ENCODE results near the gene CEACAM16.
"Not testable (repeated sequence)": the region's sequence is repeated elsewhere in the genome, so short reads cannot be mapped to it uniquely, and the experiment has no call there.

The CEACAM16 gene

DNA sequence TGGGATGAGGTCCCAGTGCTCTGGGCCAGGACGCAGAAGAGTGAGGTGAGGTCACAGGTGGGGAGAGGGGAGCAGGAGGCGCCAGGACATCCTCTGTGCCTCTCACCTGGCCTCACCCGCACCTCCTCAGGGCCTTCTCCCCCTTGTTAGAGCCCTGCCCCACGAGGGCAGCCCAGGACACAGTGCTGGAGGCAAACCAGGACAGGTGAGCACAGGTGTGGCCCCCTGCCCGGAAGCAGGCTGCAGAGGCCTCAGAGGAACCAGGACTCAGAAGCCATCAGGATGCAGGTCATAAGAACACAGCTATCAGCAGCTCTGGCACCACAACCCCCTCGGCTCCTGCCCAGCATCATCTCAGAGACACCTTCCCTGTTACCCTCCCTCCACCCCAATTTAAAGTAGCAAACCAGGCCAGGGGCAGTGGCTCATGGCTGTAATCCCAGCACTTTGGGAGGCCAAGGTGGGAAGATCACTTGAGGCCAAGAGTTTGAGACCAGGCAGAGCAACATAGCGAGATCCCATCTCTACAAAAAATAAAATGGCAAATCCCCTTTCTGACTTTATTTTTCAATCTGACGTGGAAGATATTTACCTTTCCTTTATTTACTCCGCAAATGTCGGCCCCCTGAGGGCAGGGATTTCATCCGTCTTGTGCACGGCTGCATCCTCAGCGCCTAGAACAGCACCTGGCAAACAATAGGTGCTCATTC, at the start of gene CEACAM16:
Gene CEACAM16 (plus strand): TSS at position 660 of the 710 bp plus-strand sequence. CDS start 2,306 bp downstream, outside the sequence.
- DNase-seq (ENCODE audit: extremely low read depth in 1 of 2, low read depth in 1 of 2): no peak

DNA sequence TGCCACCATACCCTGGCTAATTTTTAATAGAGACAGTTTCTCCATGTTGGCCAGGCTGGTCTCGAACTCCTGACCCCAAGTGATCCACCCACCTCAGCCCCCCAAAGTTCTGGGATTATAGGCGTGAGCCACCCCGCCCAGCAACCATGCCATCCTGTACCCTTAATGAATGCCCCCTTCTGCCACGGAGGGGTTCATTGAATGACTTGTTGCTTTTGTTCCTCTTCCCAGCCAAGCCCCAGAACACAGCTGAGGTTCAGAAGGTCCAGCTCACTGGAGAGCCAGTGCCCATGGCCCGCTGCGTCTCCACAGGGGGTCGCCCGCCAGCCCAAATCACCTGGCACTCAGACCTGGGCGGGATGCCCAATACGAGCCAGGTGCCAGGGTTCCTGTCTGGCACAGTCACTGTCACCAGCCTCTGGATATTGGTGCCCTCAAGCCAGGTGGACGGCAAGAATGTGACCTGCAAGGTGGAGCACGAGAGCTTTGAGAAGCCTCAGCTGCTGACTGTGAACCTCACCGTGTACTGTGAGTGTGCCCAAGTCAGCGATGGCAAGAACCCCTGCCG, 49.3 kb upstream of the CEACAM16 start:
- no peak for DNase-seq (ENCODE audit: extremely low read depth in 1 of 2, low read depth in 1 of 2)

GRCh38 chr19:44653343-44653742, 45.6 kb upstream of the CEACAM16 start:
- no peak for DNase-seq (ENCODE audit: extremely low read depth in 1 of 2, low read depth in 1 of 2)

- peak; percentile 43 to 65 for DNase-seq (ENCODE audit: extremely low read depth in 1 of 2, low read depth in 1 of 2)
Measured at GRCh38 chr19:44653977-44654774, 44.8 kb upstream of the CEACAM16 start.

GRCh38 chr19:44657211-44657921, 41.6 kb upstream of the CEACAM16 start:
- peak; percentile 36 to 55 for DNase-seq (ENCODE audit: extremely low read depth in 1 of 2, low read depth in 1 of 2)

DNA sequence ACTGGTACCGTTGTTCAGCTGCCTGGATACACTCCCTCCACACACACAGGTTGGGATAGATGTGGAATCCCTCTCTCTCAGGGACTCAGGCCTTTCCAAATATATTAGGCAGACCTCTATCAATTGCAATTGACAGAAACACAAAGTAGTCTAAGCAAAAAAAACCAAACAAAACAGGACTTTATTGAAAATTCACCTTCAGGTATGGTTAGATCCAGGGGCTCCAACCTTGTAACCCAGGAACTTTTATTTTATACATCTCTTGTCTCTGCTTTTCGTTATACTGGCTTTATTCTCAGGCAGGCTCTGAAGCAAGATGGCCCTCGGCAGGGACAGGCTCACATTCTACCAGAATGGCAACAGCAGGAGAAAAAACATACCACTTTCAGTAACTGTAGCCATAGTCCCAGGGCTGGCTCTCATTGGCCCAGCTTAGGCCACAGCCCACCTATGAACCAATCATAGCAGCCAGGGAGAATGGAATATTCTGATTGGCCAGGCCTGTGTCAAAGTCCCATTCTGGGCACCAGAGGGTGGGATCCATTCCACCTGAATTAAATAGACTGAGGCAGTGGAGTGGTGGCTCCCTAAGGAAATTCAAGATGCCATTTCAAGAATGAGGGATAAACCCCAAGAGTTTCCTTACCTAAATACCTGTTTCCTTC, 40.8 kb upstream of the CEACAM16 start:
- DNase-seq (ENCODE audit: extremely low read depth in 1 of 2, low read depth in 1 of 2): no peak

- no peak for DNase-seq (ENCODE audit: extremely low read depth in 1 of 2, low read depth in 1 of 2)
Measured at GRCh38 chr19:44660081-44660480, 38.9 kb upstream of the CEACAM16 start.

DNA sequence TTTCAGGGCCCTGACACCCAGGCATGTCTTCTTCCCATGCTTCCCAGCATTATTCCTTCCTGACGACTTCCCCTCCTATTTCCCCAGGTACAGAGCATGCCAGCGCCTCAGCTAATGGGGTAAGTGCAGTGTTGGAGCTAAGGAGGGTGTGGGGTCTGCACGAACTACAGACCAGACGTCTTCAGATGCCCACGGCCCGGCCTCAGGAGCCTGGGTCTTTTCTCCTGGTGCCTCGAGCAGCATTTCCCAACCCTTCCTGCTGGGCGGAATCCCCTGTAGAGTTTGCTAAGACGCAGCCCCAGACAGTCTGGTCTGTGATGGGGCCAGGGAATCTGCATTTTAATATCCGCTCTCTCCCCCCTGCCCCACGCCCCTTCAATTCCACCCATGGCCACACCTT, 37.7 kb upstream of the CEACAM16 start:
- DNase-seq (ENCODE audit: extremely low read depth in 1 of 2, low read depth in 1 of 2): no peak

DNA sequence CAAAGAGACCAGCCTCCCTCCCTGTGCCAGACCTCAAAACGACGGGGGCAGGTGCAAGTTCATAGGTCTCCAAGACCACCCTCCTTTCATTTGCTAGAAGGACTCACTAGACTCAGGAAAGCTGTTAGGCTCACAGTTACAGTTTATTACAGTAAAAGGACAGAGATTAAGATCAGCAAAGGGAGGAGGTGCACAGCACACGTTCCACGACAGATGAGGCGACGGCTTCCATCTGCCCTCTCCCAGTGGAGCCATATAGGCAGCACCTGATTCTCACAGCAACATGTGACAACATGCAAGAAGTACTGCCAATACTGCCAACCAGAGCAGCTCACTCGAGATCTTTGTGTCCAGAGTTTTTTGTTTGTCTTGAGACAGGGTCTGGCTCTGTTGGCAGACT, 37.0 kb upstream of the CEACAM16 start:
- no peak for DNase-seq (ENCODE audit: extremely low read depth in 1 of 2, low read depth in 1 of 2)

DNA sequence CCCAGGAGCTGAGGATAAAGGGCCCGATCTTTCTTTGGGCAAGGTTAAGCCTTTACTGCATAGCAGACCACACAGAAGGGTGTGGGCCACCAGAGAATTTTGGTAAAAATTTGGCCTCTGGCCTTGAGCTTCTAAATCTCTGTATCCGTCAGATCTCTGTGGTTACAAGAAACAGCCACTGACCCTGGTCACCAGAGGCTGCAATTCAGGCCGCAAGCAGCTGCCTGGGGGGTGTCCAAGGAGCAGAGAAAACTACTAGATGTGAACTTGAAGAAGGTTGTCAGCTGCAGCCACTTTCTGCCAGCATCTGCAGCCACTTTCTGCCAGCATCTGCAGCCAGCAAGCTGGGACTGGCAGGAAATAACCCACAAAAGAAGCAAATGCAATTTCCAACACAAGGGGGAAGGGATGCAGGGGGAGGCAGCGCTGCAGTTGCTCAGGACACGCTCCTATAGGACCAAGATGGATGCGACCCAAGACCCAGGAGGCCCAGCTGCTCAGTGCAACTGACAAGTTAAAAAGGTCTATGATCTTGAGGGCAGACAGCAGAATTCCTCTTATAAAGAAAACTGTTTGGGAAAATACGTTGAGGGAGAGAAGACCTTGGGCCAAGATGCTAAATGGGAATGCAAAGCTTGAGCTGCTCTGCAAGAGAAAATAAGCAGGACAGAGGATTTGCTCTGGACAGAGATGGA, 36.1 kb upstream of the CEACAM16 start:
- DNase-seq (ENCODE audit: extremely low read depth in 1 of 2, low read depth in 1 of 2): no peak

GRCh38 chr19:44663996-44664395, 35.0 kb upstream of the CEACAM16 start:
- DNase-seq (ENCODE audit: extremely low read depth in 1 of 2, low read depth in 1 of 2): no peak

DNA sequence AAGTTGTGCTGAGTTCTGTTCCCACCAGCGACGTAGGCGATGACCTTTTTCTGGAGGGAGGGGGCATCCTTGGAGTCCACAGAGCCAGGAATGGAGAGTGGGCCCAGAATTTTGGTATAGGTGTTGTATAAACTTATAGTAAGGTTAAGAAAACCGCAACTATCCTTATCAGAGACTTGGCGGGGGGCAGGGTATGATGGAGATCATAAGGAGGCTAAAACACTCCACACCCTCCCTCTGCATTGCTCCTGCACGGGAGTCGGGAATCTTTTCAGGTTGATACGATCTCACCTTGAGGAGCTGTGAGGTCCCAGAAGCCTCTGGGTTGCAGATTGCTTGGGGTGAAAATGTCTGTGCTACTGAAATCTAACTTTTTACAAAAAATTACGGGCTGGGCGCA, 34.0 kb upstream of the CEACAM16 start:
- no peak for DNase-seq (ENCODE audit: extremely low read depth in 1 of 2, low read depth in 1 of 2)

DNA sequence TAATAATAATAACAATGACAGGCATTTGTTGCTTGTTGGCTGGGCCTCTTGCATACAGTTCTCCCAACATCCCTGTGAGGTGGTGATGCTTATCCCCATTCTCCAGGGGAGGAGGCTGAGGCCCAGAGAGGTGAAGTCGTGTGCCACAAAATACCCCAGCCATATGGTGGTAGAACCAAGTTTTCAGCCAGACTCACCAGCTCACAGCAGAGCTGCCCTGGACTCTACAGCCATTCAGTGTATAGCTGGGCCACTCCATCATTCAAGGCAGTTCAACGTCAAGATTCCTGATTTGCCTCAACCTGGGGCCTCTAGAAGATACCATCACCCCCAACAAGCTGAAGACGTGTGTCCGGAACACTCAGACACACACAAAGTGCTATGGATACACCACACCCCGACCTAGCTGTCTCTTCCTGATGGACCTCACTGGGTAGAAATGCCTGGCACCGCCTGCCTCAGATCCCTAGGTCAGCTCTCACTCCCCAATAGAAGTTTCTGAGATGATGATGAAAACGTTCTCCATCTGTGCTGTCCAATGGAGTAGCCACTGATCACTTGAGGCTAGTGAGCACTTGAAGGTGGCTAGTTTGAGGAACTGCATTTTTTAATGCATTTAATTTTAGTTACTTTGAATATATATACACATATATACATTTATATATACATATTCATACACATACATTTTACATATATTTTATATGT, 31.9 kb upstream of the CEACAM16 start:
- no peak for DNase-seq (ENCODE audit: extremely low read depth in 1 of 2, low read depth in 1 of 2)

- no peak for DNase-seq (ENCODE audit: extremely low read depth in 1 of 2, low read depth in 1 of 2)
Measured at GRCh38 chr19:44668985-44669764, 29.8 kb upstream of the CEACAM16 start.

- DNase-seq (ENCODE audit: extremely low read depth in 1 of 2, low read depth in 1 of 2): not testable (repeated sequence)
Measured at GRCh38 chr19:44670027-44670426, 28.9 kb upstream of the CEACAM16 start.

DNA sequence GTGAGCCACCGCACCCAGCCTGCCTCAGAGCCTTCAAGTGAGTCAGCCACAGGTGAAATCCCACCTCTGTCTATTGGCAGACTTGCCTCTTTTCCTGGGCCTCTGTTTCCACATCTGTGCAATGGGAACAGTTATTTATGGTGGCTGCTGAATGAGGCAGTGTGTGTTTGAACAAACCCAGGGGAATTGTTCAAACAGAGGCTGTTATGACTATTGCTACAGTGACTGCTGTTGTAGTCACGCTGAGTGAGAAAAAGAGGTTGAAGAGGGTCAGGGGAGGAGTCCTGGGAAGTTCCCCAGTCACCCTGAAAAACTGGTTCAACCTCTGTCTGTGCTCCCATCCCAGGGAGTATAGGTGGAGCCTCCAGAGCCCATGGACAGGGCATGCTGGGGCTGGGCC, 27.6 kb upstream of the CEACAM16 start, which contains the start of gene CEACAM19:
Gene CEACAM19 (plus strand): TSS at position 83 of the 400 bp plus-strand sequence. CDS start 450 bp downstream, outside the sequence.
- DNase-seq (ENCODE audit: extremely low read depth in 1 of 2, low read depth in 1 of 2): no peak

DNA sequence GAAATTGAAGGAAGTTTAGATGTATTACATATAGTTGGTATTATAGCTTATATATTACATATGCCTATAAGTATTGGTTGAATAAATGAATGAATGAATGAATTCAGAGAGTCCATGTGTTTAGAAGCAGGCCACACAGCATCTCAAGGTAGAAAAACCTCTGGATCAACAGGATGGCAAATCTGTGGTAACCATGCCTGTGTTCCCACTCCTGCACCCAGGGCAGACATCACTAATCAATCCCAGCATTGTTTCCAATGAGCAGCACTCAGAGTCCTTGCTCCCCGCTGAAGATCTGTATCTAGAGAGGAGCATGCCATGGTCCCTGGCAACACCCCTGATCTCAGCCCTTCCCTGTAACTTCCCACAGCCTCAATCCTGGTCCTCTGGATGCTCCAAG, 26.7 kb upstream of the CEACAM16 start:
- DNase-seq (ENCODE audit: extremely low read depth in 1 of 2, low read depth in 1 of 2): no peak

GRCh38 chr19:44673510-44673909, 25.4 kb upstream of the CEACAM16 start:
- no peak for DNase-seq (ENCODE audit: extremely low read depth in 1 of 2, low read depth in 1 of 2)

GRCh38 chr19:44675521-44675920, 23.4 kb upstream of the CEACAM16 start:
- DNase-seq (ENCODE audit: extremely low read depth in 1 of 2, low read depth in 1 of 2): no peak

Data from stimulated activated CD8-positive, alpha-beta memory T cell treated with anti-CD3 and anti-CD28 coated beads, Interleukin-7, amount 100 ng/mL, for 48 hours (primary cell).